Trophoblast cell (in vitro differentiated cells and primary cell): ENCODE measurements around the gene CTSZ.
A peak's percentile ranks its signal among the peaks of the same experiment; 100 is the strongest.

Source experiments
- DNase-seq, 2 donors: peaks; one replicate each; pipeline ENCODE4 v3.0.0-alpha.2; 2016
- H2AFZ ChIP-seq: 2 replicates; pipeline ENCODE4 v1.6.1; 2013; ENCODE audit warnings: low read length, moderate library complexity, mild to moderate bottlenecking; ENCODE audit not compliant: insufficient read depth, poor library complexity
- H2AK5ac ChIP-seq: 2 replicates; pipeline ENCODE4 v1.6.1; 2013; ENCODE audit warnings: mild to moderate bottlenecking, low read length
- H2BK120ac ChIP-seq: 2 replicates; pipeline ENCODE4 v1.6.1; 2013; ENCODE audit warnings: low read length, mild to moderate bottlenecking, moderate library complexity; ENCODE audit not compliant: insufficient read depth, poor library complexity
- H2BK12ac ChIP-seq: 2 replicates; pipeline ENCODE4 v1.6.1; 2013; ENCODE audit warnings: mild to moderate bottlenecking, low read length, moderate library complexity
- H2BK5ac ChIP-seq: 2 replicates; pipeline ENCODE4 v1.6.1; 2013; ENCODE audit warnings: low read length, low read depth, moderate library complexity, mild to moderate bottlenecking; ENCODE audit not compliant: poor library complexity
- H3K14ac ChIP-seq: 2 replicates; pipeline ENCODE4 v1.6.1; 2013; ENCODE audit warnings: mild to moderate bottlenecking, low read length
- H3K18ac ChIP-seq: 2 replicates; pipeline ENCODE4 v1.6.1; 2013; ENCODE audit warnings: mild to moderate bottlenecking, low read length
- H3K23ac ChIP-seq: 2 replicates; pipeline ENCODE4 v1.6.1; 2013; ENCODE audit warnings: low read length
- H3K27ac ChIP-seq: 2 replicates; pipeline ENCODE4 v1.5.1; 2013; ENCODE audit warnings: low read depth, mild to moderate bottlenecking, inconsistent platforms, low read length, moderate library complexity
- H3K27me3 ChIP-seq: 2 replicates; pipeline ENCODE4 v1.6.1; 2013; ENCODE audit warnings: inconsistent platforms, mild to moderate bottlenecking, low read length, moderate library complexity; ENCODE audit not compliant: insufficient read depth
- H3K36me3 ChIP-seq, 2 experiments: 1 replicate in 1 of 2; 2 replicates in 1 of 2; pipeline ENCODE4 v1.6.1; 2013; ENCODE audit warnings: low read length in 2 of 2, mild to moderate bottlenecking in 2 of 2, moderate library complexity in 1 of 2; ENCODE audit not compliant: insufficient read depth in 2 of 2, control insufficient read depth in 1 of 2
- H3K4ac ChIP-seq: 2 replicates; pipeline ENCODE4 v1.6.1; 2013; ENCODE audit warnings: low read depth, mild to moderate bottlenecking, low read length, moderate library complexity
- H3K4me1 ChIP-seq, 2 experiments: 1 replicate in 1 of 2; 2 replicates in 1 of 2; pipeline ENCODE4 v1.6.1; 2013; ENCODE audit warnings: low read length in 2 of 2, mild to moderate bottlenecking in 2 of 2, moderate library complexity in 1 of 2; ENCODE audit not compliant: insufficient read depth in 2 of 2, control insufficient read depth in 1 of 2
- H3K4me2 ChIP-seq: 2 replicates; pipeline ENCODE4 v1.6.1; 2013; ENCODE audit warnings: inconsistent platforms, mild to moderate bottlenecking, low read length, moderate library complexity
- H3K4me3 ChIP-seq: 2 replicates; pipeline ENCODE4 v1.5.1; 2013; ENCODE audit warnings: mild to moderate bottlenecking, low read depth, low read length, inconsistent platforms
- H3K79me1 ChIP-seq: one replicate; pipeline ENCODE4 v1.6.1; 2013; ENCODE audit warnings: low read length
- H3K79me2 ChIP-seq: 2 replicates; pipeline ENCODE4 v1.6.1; 2013; ENCODE audit warnings: low read length, mild to moderate bottlenecking; ENCODE audit not compliant: control insufficient read depth, insufficient read depth, poor library complexity
- H3K9ac ChIP-seq: 2 replicates; pipeline ENCODE4 v1.6.1; 2013; ENCODE audit warnings: mild to moderate bottlenecking, low read length
- H3K9me3 ChIP-seq: 2 replicates; pipeline ENCODE4 v1.6.1; 2013; ENCODE audit warnings: low read depth, mild to moderate bottlenecking, control low read depth, inconsistent platforms, low read length; ENCODE audit not compliant: insufficient read depth
- H4K12ac ChIP-seq: 2 replicates; pipeline ENCODE4 v1.6.1; 2013; ENCODE audit warnings: low read depth, mild to moderate bottlenecking, low read length, moderate library complexity
- H4K8ac ChIP-seq: 2 replicates; pipeline ENCODE4 v1.6.1; 2013; ENCODE audit warnings: low read depth, mild to moderate bottlenecking, low read length, moderate library complexity
- H4K91ac ChIP-seq: one replicate; pipeline ENCODE4 v1.6.1; 2013; ENCODE audit warnings: low read depth, mild to moderate bottlenecking, low read length, moderate library complexity
- WGBS: extraction: QIAGEN DNeasy Blood & Tissue Kit; methylation state at CpG from one replicate; pipeline ENCODE4 v1.1.7; 2013; ENCODE audit warnings: missing lambda C conversion rate; ENCODE audit not compliant: insufficient read length, insufficient coverage; ENCODE audit errors: extremely low coverage; 5-methylcytosine and 5-hydroxymethylcytosine counted together

Gene CTSZ

GRCh38 chr20:59024111-59024530, 17.1 kb upstream of the CTSZ start:
- Histone ChIP-seq H3K18ac (no peak overlapping the region), H3K4me1 (peaks cover 0 to 2% of the 10 kb centered on the region in 2 experiments), H3K79me2 (no peaks in the 10 kb centered on the region), H3K27me3 (no peaks in the 10 kb centered on the region), H4K8ac (no peak overlapping the region), H3K27ac (no peak overlapping the region), H2BK12ac (no peak overlapping the region), H2AFZ (no peak overlapping the region), H4K12ac (no peak overlapping the region), H3K4me3 (no peak overlapping the region), H3K79me1 (no peaks in the 10 kb centered on the region), H3K14ac (no peak overlapping the region), H3K9me3 (peaks cover 2% of the 10 kb centered on the region), H3K36me3 (peaks cover 18 to 33% of the 10 kb centered on the region in 2 experiments), H3K4ac (no peak overlapping the region), H2BK5ac (no peak overlapping the region), H2BK120ac (no peak overlapping the region), H4K91ac (no peak overlapping the region), H3K9ac (no peak overlapping the region), H2AK5ac (no peak overlapping the region), H3K4me2 (no peak overlapping the region), H3K23ac (no peak overlapping the region)
- WGBS: no CpG with 5 or more reads among the region's 24 CpGs
- DNase-seq: no peak

GRCh38 chr20:59023616-59024015, 16.6 kb upstream of the CTSZ start:
- Histone ChIP-seq H3K4me3 (no peak overlapping the region), H3K4me2 (no peak overlapping the region), H3K27me3 (no peaks in the 10 kb centered on the region), H4K8ac (no peak overlapping the region), H3K27ac (no peak overlapping the region), H3K4ac (no peak overlapping the region), H3K9ac (no peak overlapping the region), H2BK120ac (no peak overlapping the region), H3K23ac (no peak overlapping the region), H2AFZ (no peak overlapping the region), H3K79me1 (no peaks in the 10 kb centered on the region), H2BK5ac (no peak overlapping the region), H4K12ac (no peak overlapping the region), H3K79me2 (no peaks in the 10 kb centered on the region), H3K14ac (no peak overlapping the region), H4K91ac (no peak overlapping the region), H3K36me3 (peaks cover 18 to 29% of the 10 kb centered on the region in 2 experiments), H3K4me1 (peaks cover 0 to 3% of the 10 kb centered on the region in 2 experiments), H2AK5ac (no peak overlapping the region), H3K18ac (no peak overlapping the region), H2BK12ac (no peak overlapping the region), H3K9me3 (peaks cover 2% of the 10 kb centered on the region)
- DNase-seq: no peak
- no CpG with 5 or more reads among the region's 13 CpGs for WGBS

GRCh38 chr20:59022754-59023153, 15.7 kb upstream of the CTSZ start:
- Histone ChIP-seq H3K4me2 (no peak overlapping the region), H3K4me1 (peaks cover 0 to 3% of the 10 kb centered on the region in 2 experiments), H3K4me3 (no peak overlapping the region), H4K12ac (no peak overlapping the region), H4K91ac (no peak overlapping the region), H2BK120ac (no peak overlapping the region), H3K4ac (no peak overlapping the region), H3K27ac (no peak overlapping the region), H3K27me3 (no peaks in the 10 kb centered on the region), H2AFZ (no peak overlapping the region), H3K9me3 (peaks cover 2% of the 10 kb centered on the region), H3K79me1 (no peaks in the 10 kb centered on the region), H3K23ac (no peak overlapping the region), H3K14ac (no peak overlapping the region), H2BK5ac (no peak overlapping the region), H2AK5ac (no peak overlapping the region), H2BK12ac (no peak overlapping the region), H3K18ac (no peak overlapping the region), H3K36me3 (peaks cover 18 to 29% of the 10 kb centered on the region in 2 experiments), H3K9ac (no peak overlapping the region), H3K79me2 (no peaks in the 10 kb centered on the region), H4K8ac (no peak overlapping the region)
- no peak for DNase-seq
- no CpG with 5 or more reads among the region's 15 CpGs for WGBS

- no CpG with 5 or more reads among the region's 5 CpGs for WGBS
- H3K79me1 ChIP-seq: no peaks in the 10 kb centered on the region
- no peak overlapping the region for H3K4me3 ChIP-seq
- H4K12ac ChIP-seq: no peak overlapping the region
- no peak overlapping the region for H2BK120ac ChIP-seq
- no peak overlapping the region for H3K18ac ChIP-seq
- H3K27ac ChIP-seq: peak overlapping the region; percentile 28
- H3K9ac ChIP-seq: no peak overlapping the region
- H2AK5ac ChIP-seq: no peak overlapping the region
- peaks cover 2% of the 10 kb centered on the region for H3K9me3 ChIP-seq
- no peak overlapping the region for H4K8ac ChIP-seq
- no peaks in the 10 kb centered on the region for H3K79me2 ChIP-seq
- H2BK5ac ChIP-seq: no peak overlapping the region
- no peaks in the 10 kb centered on the region for H3K27me3 ChIP-seq
- no peak overlapping the region for H2AFZ ChIP-seq
- H3K23ac ChIP-seq: no peak overlapping the region
- H2BK12ac ChIP-seq: no peak overlapping the region
- H3K4me2 ChIP-seq: no peak overlapping the region
- DNase-seq: peak; percentile 32 to 35
- H3K14ac ChIP-seq: no peak overlapping the region
- H3K4ac ChIP-seq: no peak overlapping the region
- peaks cover 16 to 23% of the 10 kb centered on the region in 2 experiments for H3K36me3 ChIP-seq
- H3K4me1 ChIP-seq: peaks cover 3 to 14% of the 10 kb centered on the region in 2 experiments
- H4K91ac ChIP-seq: no peak overlapping the region
These were observed 14.0 kb upstream of the CTSZ start for GRCh38 chr20:59020938-59021551.
